Hematopoietic multipotent progenitor cell treated with erythropoietin and hydrocortisone succinate and interleukin-3 and kit ligand, for 8 days (in vitro differentiated cells): ENCODE data around the gene SORCS2.

Experiments
- DNase-seq: peaks from one replicate; pipeline ENCODE4 v3.0.0-alpha.2; 2015

The SORCS2 gene

GRCh38 chr4:7362862-7363430 is 170.6 kb downstream of the SORCS2 start:
- no peak for DNase-seq

GRCh38 chr4:7364979-7365378 is 172.6 kb downstream of the SORCS2 start:
- no peak for DNase-seq

- DNase-seq: no peak
Measured at GRCh38 chr4:7365462-7366179, 173.3 kb downstream of the SORCS2 start.

- no peak for DNase-seq
Measured at GRCh38 chr4:7366180-7366945, 174.0 kb downstream of the SORCS2 start.

GRCh38 chr4:7366954-7367353 is 174.6 kb downstream of the SORCS2 start:
- no peak for DNase-seq

- DNase-seq: no peak
Measured at GRCh38 chr4:7367406-7367805, 175.1 kb downstream of the SORCS2 start.

GRCh38 chr4:7367864-7368277 is 175.5 kb downstream of the SORCS2 start:
- DNase-seq: no peak

- no peak for DNase-seq
Measured at GRCh38 chr4:7368296-7368695, 176.0 kb downstream of the SORCS2 start.

GRCh38 chr4:7369511-7369910 is 177.2 kb downstream of the SORCS2 start:
- no peak for DNase-seq

- no peak for DNase-seq
Measured at GRCh38 chr4:7370038-7370437, 177.7 kb downstream of the SORCS2 start.

- no peak for DNase-seq
Measured at GRCh38 chr4:7371210-7371941, 179.0 kb downstream of the SORCS2 start.

GRCh38 chr4:7372673-7373072 is 180.3 kb downstream of the SORCS2 start:
- no peak for DNase-seq

GRCh38 chr4:7374571-7374970 is 182.2 kb downstream of the SORCS2 start:
- DNase-seq: no peak

GRCh38 chr4:7375427-7375826 is 183.1 kb downstream of the SORCS2 start:
- DNase-seq: no peak

GRCh38 chr4:7377223-7377865 is 185.0 kb downstream of the SORCS2 start:
- DNase-seq: no peak

GRCh38 chr4:7379186-7379585 is 186.8 kb downstream of the SORCS2 start:
- no peak for DNase-seq

- no peak for DNase-seq
Measured at GRCh38 chr4:7379719-7380118, 187.4 kb downstream of the SORCS2 start.

GRCh38 chr4:7381221-7381889 is 189.0 kb downstream of the SORCS2 start:
- DNase-seq: no peak

- no peak for DNase-seq
Measured at GRCh38 chr4:7381890-7382633, 189.7 kb downstream of the SORCS2 start.

GRCh38 chr4:7382634-7383014 is 190.3 kb downstream of the SORCS2 start:
- DNase-seq: no peak

GRCh38 chr4:7383266-7383665 is 190.9 kb downstream of the SORCS2 start:
- no peak for DNase-seq
